Measurements from ENCODE around the gene PGF. TPM values are rescaled to one million over a fixed set of nuclear protein-coding genes. Genes with fewer than 3 reads are reported as not detected.

The PGF gene
- total RNA-seq, 1 experiment from 2014 or later = 6.4 TPM

- Histone ChIP-seq H3K79me2 (ENCODE audit: insufficient read depth, low read length) (no peaks in the 10 kb centered on the region), H2AFZ (ENCODE audit: low read depth, low read length, poor library complexity, severe bottlenecking) (peak overlapping the region; percentile 33), H3K4me2 (ENCODE audit: low read length) (no peak overlapping the region), H4K20me1 (ENCODE audit: insufficient read depth) (no peaks in the 10 kb centered on the region), H3K27ac (ENCODE audit: low read depth, low read length) (no peak overlapping the region), H3K9me2 (ENCODE audit: insufficient read depth) (no peaks in the 10 kb centered on the region), H3K4me3 (replicated peaks in 1 of 2; ENCODE audit: low read depth in 1 of 2, low read length in 2 of 2) (no peak overlapping the region), H3K4me1 (ENCODE audit: control insufficient read depth in 1 of 2, insufficient read depth in 2 of 2, low read length in 2 of 2) (peaks cover 2 to 15% of the 10 kb centered on the region in 2 experiments; a peak in 2 of 4 replicates), H3K9me3 (ENCODE audit: control insufficient read depth in 1 of 2, insufficient read depth in 1 of 2, low read depth in 1 of 2, low read length in 2 of 2) (no peaks in the 10 kb centered on the region), H3K27me3 (ENCODE audit: insufficient read depth, low read length) (no peaks in the 10 kb centered on the region), H3K9ac (ENCODE audit: low read length) (no peak overlapping the region), H3K36me3 (ENCODE audit: control insufficient read depth in 1 of 2, insufficient read depth in 2 of 2, low read length in 2 of 2) (no peaks in the 10 kb centered on the region)
- POLR2A ChIA-PET = no interaction called here
- CTCF ChIA-PET = no interaction called here
- DNase-seq (ENCODE audit: low read depth, low spot score) (no peak), ATAC-seq (no peak)
- RAD21 ChIA-PET (ENCODE audit: low non-redundant PET in 1 of 2, low total read pairs in 2 of 2, uncharacterized antibody in 2 of 2, unreplicated experiment in 2 of 2) = no interaction called here
- no peak for TF ChIP-seq CTCF (IDR thresholded peaks at IDR 0.05 in 2 of 3, conservative IDR thresholded peaks at IDR 0.05 in 1 of 3; ENCODE audit: borderline replicate concordance in 1 of 3, insufficient read depth in 1 of 3, low read depth in 2 of 3, low read length in 2 of 3)
- TF ChIP-seq FOSL1 (IDR thresholded peaks at IDR 0.05; ENCODE audit: low read depth) = no peak
- TF ChIP-seq RAD21 (IDR thresholded peaks at IDR 0.05; ENCODE audit: low read depth) = no peak
- no peak for TF ChIP-seq YY1 (IDR thresholded peaks at IDR 0.05; ENCODE audit: extremely low read depth, insufficient replicate concordance, low read depth, low read length)
- TF ChIP-seq ELF1 (IDR thresholded peaks at IDR 0.05; ENCODE audit: borderline replicate concordance, low read depth) = no peak
- no peak for TF ChIP-seq SRF (IDR thresholded peaks at IDR 0.05; ENCODE audit: low read depth)
- TF ChIP-seq EZH2 (IDR thresholded peaks at IDR 0.05) = no peak
- TF ChIP-seq SP1 (IDR thresholded peaks at IDR 0.05; ENCODE audit: low read depth) = no peak
- TF ChIP-seq EGR1 (IDR thresholded peaks at IDR 0.05; ENCODE audit: low read depth) = no peak
- TF ChIP-seq CBX3 (IDR thresholded peaks at IDR 0.05; ENCODE audit: low read depth) = no peak
- TF ChIP-seq ATF3 (IDR thresholded peaks at IDR 0.05) = no peak
- no peak for TF ChIP-seq EZH2phosphoT487 (IDR thresholded peaks at IDR 0.05; ENCODE audit: borderline replicate concordance)
- no peak for TF ChIP-seq POLR2AphosphoS5 (IDR thresholded peaks at IDR 0.05; ENCODE audit: low read depth, low read length)
- TF ChIP-seq TCF7L2 (IDR thresholded peaks at IDR 0.05; ENCODE audit: borderline replicate concordance, extremely low read depth, insufficient read depth, insufficient read length) = no peak
- no peak for TF ChIP-seq ZFX (IDR thresholded peaks at IDR 0.05)
- no peak for TF ChIP-seq REST (IDR thresholded peaks at IDR 0.05; ENCODE audit: low read depth)
- no peak for TF ChIP-seq JUND (IDR thresholded peaks at IDR 0.05)
- intact Hi-C loops (cut with micrococcal nuclease) = no loop called here
- no TSS peak for BruUV-seq (replicated peaks)
These were observed 33.6 kb upstream of the PGF start for GRCh38 chr14:74988993-74989392.
